CD4-positive, alpha-beta T cell treated with Interleukin-6 for 4 hours (primary cell): ENCODE measurements around the gene FARP1.

Experiments
- DNase-seq: peaks from one replicate; pipeline ENCODE4 v3.0.0-alpha.2; 2020; ENCODE audit warnings: mixed read lengths

The FARP1 gene

GRCh38 chr13:98176777-98177608 lies 34.1 kb downstream of the FARP1 start, which contains the start of gene RNF113B:
TSS of gene RNF113B (minus strand) at chr13:98177269. CDS start at chr13:98177236, 33 bp downstream.
- no peak for DNase-seq

- DNase-seq, result no peak
Measured at GRCh38 chr13:98180092-98180491, 37.2 kb downstream of the FARP1 start.

- no peak for DNase-seq
Measured at GRCh38 chr13:98181111-98181815, 38.4 kb downstream of the FARP1 start.

- DNase-seq, result no peak
Measured at GRCh38 chr13:98182153-98182552, 39.3 kb downstream of the FARP1 start.

- no peak for DNase-seq
Measured at GRCh38 chr13:98182589-98182988, 39.7 kb downstream of the FARP1 start.

- no peak for DNase-seq
Measured at GRCh38 chr13:98184792-98185191, 41.9 kb downstream of the FARP1 start.

GRCh38 chr13:98187155-98187964 lies 44.5 kb downstream of the FARP1 start:
- no peak for DNase-seq

GRCh38 chr13:98187965-98188261 lies 45.0 kb downstream of the FARP1 start:
- no peak for DNase-seq

- no peak for DNase-seq
Measured at GRCh38 chr13:98188544-98189166, 45.8 kb downstream of the FARP1 start.

GRCh38 chr13:98189841-98190505 lies 47.1 kb downstream of the FARP1 start:
- DNase-seq, result no peak

GRCh38 chr13:98190889-98191444 lies 48.1 kb downstream of the FARP1 start:
- no peak for DNase-seq

- no peak for DNase-seq
Measured at GRCh38 chr13:98192008-98192407, 49.1 kb downstream of the FARP1 start.

GRCh38 chr13:98195054-98195791 lies 52.3 kb downstream of the FARP1 start:
- no peak for DNase-seq

- DNase-seq, result no peak
Measured at GRCh38 chr13:98198683-98199082, 55.8 kb downstream of the FARP1 start.

- DNase-seq, result no peak
Measured at GRCh38 chr13:98199480-98199879, 56.6 kb downstream of the FARP1 start.

- no peak for DNase-seq
Measured at GRCh38 chr13:98200211-98200878, 57.5 kb downstream of the FARP1 start.

- DNase-seq, result no peak
Measured at GRCh38 chr13:98201189-98201588, 58.3 kb downstream of the FARP1 start.

GRCh38 chr13:98201984-98202383 lies 59.1 kb downstream of the FARP1 start:
- no peak for DNase-seq

GRCh38 chr13:98203646-98204326 lies 60.9 kb downstream of the FARP1 start:
- DNase-seq, result no peak

GRCh38 chr13:98204546-98204945 lies 61.7 kb downstream of the FARP1 start:
- no peak for DNase-seq
